GM19467 (cell line): ENCODE measurements around the gene RASA2.
"Not testable (repeated sequence)": the region's sequence is repeated elsewhere in the genome, so short reads cannot be mapped to it uniquely, and the experiment has no call there.

Experiments used
- ATAC-seq: cut with Tn5 transposase; IDR thresholded peaks from one replicate; pipeline ENCODE4 v1.9.1; 2021; ENCODE audit warnings: mild to moderate bottlenecking, moderate library complexity; ENCODE audit not compliant: unreplicated experiment

Gene RASA2

DNA sequence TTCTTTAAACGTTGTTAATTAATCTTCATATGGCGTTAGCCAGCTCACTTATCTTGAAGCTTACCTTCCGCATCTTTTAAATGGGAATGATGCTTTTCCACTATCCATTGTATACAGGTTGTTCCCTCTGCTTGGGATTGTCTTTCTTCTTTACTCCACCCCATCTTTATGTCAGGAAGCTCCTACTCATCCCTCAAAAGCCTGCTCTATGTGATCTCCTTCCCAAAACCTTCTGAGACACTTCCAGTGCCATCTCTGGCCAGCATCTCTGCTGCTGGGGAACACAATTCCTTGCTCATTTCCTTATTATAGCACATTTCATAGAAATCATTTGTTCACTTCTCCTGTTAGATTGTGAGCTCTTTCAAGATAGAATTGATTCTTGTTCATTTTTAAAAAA is 4.3 kb downstream of the RASA2 start:
- no peak for ATAC-seq

DNA sequence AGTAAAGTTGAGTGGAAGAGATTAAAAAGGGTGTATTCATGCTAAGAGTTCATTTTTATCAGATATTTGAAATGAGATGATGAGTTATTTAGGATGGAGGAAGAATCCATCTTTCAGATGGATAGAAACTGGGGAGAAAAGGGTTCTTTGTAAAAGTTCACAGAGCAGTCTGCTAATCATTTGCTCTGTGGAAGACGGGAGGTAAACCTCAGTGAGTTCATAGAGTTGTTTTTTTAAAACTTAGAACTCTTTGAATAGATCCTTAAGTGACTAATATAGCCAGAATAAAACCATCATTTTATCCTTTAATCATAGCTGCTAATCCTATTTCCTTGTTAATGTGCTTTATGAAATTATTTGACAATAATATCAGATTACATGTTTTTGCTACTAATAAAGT is 5.1 kb downstream of the RASA2 start:
- ATAC-seq, result no peak

- no peak for ATAC-seq
Observed at GRCh38 chr3:141493184-141493583, 6.4 kb downstream of the RASA2 start.

- not testable (repeated sequence) for ATAC-seq
Observed at GRCh38 chr3:141497589-141497988, 10.8 kb downstream of the RASA2 start.

GRCh38 chr3:141498598-141499223 is 11.9 kb downstream of the RASA2 start:
- peak; percentile 86 for ATAC-seq

DNA sequence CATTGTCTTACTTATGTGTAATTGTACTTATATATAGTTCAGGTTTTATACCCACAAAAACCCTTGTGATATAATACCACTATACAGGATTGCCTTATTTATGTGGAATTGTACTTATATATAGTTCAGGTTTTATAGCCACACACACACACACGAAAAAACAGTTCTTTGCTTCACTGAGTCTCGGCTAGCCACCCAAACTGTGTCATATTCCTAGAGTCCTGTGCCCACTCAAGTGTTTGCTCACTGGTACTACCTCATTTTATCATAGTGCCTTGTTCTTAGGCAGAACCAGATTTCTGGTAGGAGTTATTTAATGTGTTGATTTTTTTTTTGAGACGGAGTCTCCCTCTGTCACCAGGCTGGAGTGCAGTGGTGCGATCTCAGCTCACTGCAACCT is 12.5 kb downstream of the RASA2 start:
- ATAC-seq, result no peak

DNA sequence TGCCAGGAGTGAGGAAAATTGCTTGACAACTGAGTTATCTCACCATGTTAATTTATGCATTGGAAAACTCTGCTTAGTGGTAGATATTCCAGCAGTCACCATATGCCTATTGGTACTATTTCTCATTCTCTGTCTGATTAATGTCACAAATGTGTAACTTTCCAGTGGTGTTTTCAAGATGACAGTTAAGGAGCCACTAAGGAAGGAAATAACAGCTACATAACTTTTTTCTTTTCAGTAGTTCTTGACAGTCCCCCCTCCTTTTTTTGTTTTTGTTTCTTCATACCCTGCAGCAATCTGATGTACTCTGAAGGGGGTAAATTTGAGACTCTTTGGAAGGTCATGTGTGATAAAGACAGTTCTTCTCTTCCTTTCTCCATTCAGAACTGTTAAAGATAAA is 13.1 kb downstream of the RASA2 start:
- no peak for ATAC-seq

DNA sequence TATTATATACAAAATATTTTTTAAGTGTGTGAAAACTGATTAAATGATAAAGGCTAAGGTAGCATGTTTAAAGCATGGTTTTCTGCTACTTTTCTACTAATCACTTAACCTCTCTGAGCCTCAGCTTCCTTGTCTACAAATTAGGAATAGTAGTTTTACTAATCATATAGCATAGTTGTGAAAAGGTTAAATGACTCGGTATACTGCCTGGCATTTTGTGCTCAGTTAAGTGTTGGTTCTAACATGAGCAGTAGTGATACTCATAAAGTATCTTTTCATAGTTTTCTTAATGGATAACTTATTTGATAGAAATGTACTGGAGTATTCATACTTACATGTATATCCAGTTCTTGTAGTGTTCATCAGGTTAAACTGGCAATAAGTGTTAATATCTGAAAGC is 13.6 kb downstream of the RASA2 start:
- no peak for ATAC-seq

- no peak for ATAC-seq
Observed at GRCh38 chr3:141505166-141505565, 18.3 kb downstream of the RASA2 start.

DNA sequence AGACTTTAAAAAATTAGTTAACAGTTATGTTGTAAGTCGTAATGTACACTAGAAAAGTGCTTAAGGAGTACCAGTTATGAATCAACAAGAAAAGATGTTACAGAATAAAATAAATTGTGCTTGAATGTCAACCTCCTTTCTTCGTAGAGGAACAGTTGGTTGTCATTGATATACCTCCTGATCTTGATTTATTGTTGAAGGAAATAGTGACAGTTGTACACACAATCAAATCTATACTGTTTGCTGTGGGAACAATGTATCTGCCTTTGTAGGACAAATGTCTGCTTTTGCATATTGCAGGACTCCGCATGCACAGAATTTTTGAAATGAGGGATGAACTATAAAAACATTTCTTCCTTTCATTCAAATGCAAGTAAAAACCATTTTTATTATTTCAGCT is 19.2 kb downstream of the RASA2 start:
- ATAC-seq, result no peak

- no peak for ATAC-seq
Observed at GRCh38 chr3:141507392-141508066, 20.7 kb downstream of the RASA2 start.

- ATAC-seq, result no peak
Observed at GRCh38 chr3:141508067-141508436, 21.2 kb downstream of the RASA2 start.

DNA sequence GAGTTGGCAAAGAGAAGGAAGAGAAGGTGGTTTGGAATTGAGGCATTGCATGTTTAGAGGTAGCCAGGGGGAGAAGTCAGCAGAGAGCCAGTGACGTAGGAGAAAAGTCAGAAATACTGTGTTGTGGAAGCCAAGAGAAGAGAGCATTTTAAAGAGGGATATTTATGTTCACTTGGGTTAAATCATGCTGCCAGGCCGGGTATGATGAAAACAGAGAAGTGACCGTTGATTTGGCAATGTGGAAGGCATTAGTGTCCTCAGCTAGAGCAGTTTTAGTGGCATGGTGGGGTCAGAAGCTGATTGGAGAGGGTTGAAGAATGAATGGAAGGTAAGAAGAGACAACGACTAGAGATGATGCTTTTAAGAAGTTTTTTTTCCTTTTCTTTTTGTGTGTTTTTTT is 24.5 kb downstream of the RASA2 start:
- no peak for ATAC-seq

- no peak for ATAC-seq
Observed at GRCh38 chr3:141514382-141514781, 27.6 kb downstream of the RASA2 start.

GRCh38 chr3:141519587-141519986 is 32.8 kb downstream of the RASA2 start:
- ATAC-seq, result no peak

DNA sequence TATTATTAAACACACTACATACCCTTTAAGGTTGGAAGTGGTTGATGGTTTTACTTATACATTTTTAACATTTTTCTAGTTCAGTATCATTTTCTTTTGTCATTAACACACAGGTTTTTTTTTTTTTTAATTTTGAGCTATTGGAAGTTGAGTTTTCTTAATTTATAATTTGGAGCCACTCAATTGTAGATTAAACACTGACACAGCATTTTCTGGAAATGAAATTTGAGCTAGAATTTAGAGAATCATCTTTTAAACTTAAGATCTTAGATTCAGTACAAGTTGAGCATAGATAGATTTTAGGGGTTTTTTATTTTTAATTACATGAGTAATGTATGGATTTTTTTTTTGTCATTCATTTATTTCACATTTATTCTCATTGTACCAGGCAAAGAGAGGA is 35.0 kb downstream of the RASA2 start:
- ATAC-seq, result no peak

GRCh38 chr3:141523615-141524375 is 37.0 kb downstream of the RASA2 start:
- ATAC-seq, result no peak

DNA sequence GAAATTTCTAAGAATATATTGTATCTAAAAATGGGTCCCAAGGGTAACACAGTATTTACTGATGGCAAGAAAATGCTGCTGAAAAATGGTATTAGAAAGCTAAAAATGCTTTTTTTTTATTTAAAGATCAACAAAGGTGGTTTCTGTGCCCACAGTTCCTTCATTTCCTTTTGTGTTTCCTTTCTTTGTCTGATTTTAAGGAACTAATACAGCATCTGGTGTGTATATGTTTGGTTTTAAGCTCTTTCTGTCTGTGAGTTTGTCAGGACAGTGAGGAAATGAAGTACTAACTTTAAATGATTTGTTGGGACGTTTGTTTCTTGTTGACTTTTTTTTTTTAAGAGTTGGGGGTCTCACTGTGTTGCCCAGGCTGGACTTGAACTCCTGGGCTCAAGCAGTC is 38.2 kb downstream of the RASA2 start:
- ATAC-seq, result no peak

DNA sequence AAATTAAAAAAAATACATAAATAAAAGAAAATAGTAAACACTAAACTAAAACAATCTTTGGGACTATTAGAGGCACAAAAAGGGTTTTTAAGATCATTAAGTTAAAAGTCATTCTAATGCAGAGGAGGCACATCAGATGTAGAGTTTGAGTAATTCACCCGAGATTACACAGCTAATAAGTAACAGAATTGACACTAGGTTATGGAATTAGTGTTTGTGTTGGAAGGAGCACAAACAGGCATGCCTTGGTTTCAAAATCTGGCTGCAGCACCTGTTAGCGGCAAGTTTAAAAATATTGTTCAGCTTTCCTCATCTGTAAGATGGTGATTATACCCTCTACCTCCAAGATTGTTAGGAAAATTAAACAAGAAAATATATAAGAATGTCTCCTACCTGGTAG is 39.0 kb downstream of the RASA2 start:
- ATAC-seq, result no peak

DNA sequence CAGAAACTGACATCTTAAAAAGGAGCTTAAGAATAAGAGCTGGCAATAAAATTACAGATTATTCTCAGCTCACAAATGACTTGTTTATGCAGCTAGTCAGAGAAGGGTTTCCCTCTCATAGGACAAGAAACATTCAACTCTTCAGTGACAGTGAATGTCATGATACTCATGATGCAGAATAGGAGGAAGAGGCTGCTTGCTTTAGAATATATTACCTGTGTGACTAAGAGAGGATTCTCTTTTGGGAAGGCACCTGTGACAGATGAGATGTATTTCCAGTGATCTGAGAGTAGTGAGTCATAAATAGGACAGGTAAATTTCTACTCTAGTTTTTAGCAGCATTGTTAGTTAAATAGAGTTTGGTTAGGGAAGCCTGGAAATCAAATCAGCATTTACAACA is 39.9 kb downstream of the RASA2 start:
- ATAC-seq, result no peak

DNA sequence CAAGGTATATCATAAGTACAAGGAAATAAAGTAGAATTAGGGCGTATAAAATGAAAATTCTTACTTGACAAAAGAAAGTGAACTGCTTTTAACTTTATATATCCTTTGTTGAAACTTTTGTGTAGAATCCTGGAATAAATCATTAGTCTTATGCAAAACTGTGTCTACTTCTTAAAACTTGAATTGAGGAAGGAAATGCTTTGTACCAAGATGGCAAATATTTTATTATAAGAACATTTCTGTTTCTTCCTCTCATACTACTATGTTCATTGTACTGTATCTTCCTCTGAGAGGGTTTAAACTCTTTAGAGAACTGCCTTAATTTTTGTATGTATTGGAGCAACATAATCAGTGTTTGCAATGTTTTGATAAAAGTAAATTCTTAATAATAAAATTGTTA is 42.0 kb downstream of the RASA2 start:
- ATAC-seq, result no peak

- no peak for ATAC-seq
Observed at GRCh38 chr3:141529256-141529655, 42.4 kb downstream of the RASA2 start.
